Lung microvascular endothelial cell (primary cell): ENCODE results near the gene ALKAL2. TPM values are rescaled to one million over a fixed set of nuclear protein-coding genes. Genes with fewer than 3 reads are reported as not detected.
"Not testable (repeated sequence)": the region's sequence is repeated elsewhere in the genome, so short reads cannot be mapped to it uniquely, and the experiment has no call there.

ENCODE experiments used
- DNase-seq, 2 donors: peaks; one replicate each; pipeline versions ENCODE4 v3.0.0 to v3.0.0-alpha.2; 2010; ENCODE audit warnings: low read depth in 2 of 2
- total RNA-seq: library from RNA; depleted of rRNA; stranded (reverse); fragments of >200 nt; gene quantifications from 2 replicates; pipeline ENCODE4 v1.2.1, GENCODE V29; 2014

Gene ALKAL2
- not detected in 2 replicates for total RNA-seq

GRCh38 chr2:287911-288757 is at the start of gene ALKAL2:
Gene ALKAL2 (minus strand): TSS chr2:288091. CDS start chr2:287835, 256 bp downstream.
- DNase-seq, result peak; percentile 20 to 26

- DNase-seq, result not testable (repeated sequence)
Observed at GRCh38 chr2:336949-337348, 49.1 kb upstream of the ALKAL2 start.

- no peak for DNase-seq
Observed at GRCh38 chr2:336360-336759, 48.5 kb upstream of the ALKAL2 start.

GRCh38 chr2:332592-332991 is 44.7 kb upstream of the ALKAL2 start:
- DNase-seq, result no peak

GRCh38 chr2:328761-329160 is 40.9 kb upstream of the ALKAL2 start:
- no peak for DNase-seq

GRCh38 chr2:323035-323434 is 35.1 kb upstream of the ALKAL2 start:
- no peak for DNase-seq

GRCh38 chr2:322326-322725 is 34.4 kb upstream of the ALKAL2 start:
- no peak for DNase-seq

GRCh38 chr2:320561-320960 is 32.7 kb upstream of the ALKAL2 start:
- no peak for DNase-seq

GRCh38 chr2:319059-319600 is 31.2 kb upstream of the ALKAL2 start:
- no peak for DNase-seq

- DNase-seq, result no peak
Observed at GRCh38 chr2:317501-318424, 29.9 kb upstream of the ALKAL2 start.

GRCh38 chr2:316381-316780 is 28.5 kb upstream of the ALKAL2 start:
- no peak for DNase-seq

- not testable (repeated sequence) for DNase-seq
Observed at GRCh38 chr2:315925-316324, 28.0 kb upstream of the ALKAL2 start.

- DNase-seq, result no peak
Observed at GRCh38 chr2:314561-315336, 26.9 kb upstream of the ALKAL2 start.

GRCh38 chr2:313991-314390 is 26.1 kb upstream of the ALKAL2 start:
- DNase-seq, result no peak

GRCh38 chr2:310994-311393 is 23.1 kb upstream of the ALKAL2 start:
- no peak for DNase-seq

- DNase-seq, result no peak
Observed at GRCh38 chr2:309954-310510, 22.1 kb upstream of the ALKAL2 start.

GRCh38 chr2:309148-309953 is 21.5 kb upstream of the ALKAL2 start:
- no peak for DNase-seq

GRCh38 chr2:305366-305765 is 17.5 kb upstream of the ALKAL2 start:
- DNase-seq, result no peak

GRCh38 chr2:296354-296753 is 8.5 kb upstream of the ALKAL2 start:
- DNase-seq, result no peak

GRCh38 chr2:295090-295489 is 7.2 kb upstream of the ALKAL2 start:
- no peak for DNase-seq
